Measurements from ENCODE around the gene PLET1.

DNA sequence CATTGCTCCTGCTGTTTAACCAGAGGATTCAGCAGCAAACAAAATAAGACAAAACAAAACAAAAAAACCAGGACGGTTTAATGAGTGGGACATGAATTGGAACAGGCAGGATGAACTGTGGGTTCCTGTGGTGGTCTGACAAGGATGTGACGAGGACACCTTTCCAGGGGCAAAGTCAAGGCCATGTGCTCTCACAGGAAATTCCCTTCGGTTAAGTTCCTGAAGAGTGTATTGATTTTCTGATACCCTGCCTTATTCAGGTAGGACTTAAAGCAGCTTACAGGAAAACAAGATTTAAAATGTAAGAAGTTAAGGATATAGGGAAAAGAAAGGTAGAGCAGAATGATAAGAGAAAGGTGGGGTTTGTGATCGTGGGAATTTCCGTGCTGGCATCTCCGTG, 8.5 kb upstream of the PLET1 start:
- TF ChIP-seq YY1 (IDR thresholded peaks at IDR 0.05; ENCODE audit: insufficient read depth, insufficient read length) (no peak), ZNF274 (IDR thresholded peaks at IDR 0.05; ENCODE audit: low read depth, low read length) (no peak), SUZ12 (IDR thresholded peaks at IDR 0.05; ENCODE audit: extremely low read depth, insufficient read depth, insufficient read length) (no peak)
